ENCODE measurements around the gene CCDC83.
"Not testable (repeated sequence)": the region's sequence is repeated elsewhere in the genome, so short reads cannot be mapped to it uniquely, and the experiment has no call there.

Gene CCDC83

DNA sequence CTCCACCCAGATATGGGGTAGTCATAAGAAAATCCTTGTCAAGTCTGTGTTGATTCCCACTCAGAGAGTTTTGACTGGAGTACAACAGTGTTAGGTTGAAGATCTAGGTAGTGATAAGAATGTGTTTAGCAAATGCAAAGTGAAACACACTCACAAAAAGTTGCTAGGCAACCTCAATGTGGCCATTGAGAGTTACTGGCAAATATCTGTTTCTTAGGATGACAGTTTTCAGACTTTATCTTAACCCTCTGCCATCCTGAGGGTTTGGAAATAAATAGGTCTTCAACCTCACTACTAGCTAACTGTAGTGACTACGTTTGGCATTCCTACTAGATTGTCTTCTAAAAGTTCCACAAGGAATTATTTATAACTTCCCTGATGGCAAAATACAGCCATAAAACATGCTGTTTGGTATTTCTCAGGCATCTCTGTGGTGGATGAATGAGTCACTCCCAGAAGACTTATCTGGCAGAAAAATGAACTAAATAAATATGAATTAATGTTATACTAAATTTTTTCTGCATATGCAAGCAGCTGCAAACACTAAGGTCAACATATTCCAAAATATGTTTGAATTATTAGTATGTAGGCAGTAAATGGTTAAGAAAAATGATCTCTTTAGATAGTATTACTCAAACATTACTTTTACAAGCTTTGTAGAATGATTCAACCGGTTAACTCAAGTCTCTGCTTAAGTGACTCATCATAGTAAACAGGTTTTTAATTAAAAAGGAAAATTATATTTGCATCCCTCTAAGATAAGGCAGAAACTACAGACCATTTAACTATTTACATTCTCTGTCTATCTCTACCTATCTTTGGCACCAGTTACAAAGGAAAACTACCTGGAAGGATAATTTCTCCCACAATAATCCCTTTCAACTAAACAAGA, 27.2 kb upstream of the CCDC83 start:
- POLR2A ChIA-PET, result interaction anchor here (0.6 to 1.4 kb wide), 5 partner anchors 11 to 339 kb away, joined by 4 to 8 read pairs (median 5); partner anchors contain the start of gene CREBZF

DNA sequence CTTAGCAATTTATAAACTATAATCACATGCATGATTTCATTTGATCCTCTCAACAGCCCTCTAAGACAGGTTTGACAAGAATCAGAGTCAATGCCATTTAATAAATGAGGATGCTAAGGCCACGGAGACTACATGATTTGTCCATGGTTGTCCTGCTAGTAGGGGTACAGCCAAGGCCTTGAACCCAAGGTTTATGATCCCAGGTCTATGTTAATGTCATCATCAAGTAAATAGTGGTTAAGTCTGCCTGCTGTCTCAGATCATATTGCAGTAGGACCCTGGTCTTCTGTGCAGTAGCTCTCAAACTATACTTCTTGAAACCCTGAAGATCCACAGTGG, 26.6 kb upstream of the CCDC83 start:
- CTCF ChIA-PET, result interaction anchor here (0.9 to 8.4 kb wide), 4 partner anchors 14 to 135 kb away, joined by 3 to 62 read pairs (median 14); no protein-coding TSS in a partner anchor

More for the DNA sequence above, 27.2 kb upstream of the CCDC83 start:
- peak; percentile 90 for DNase-seq (ENCODE audit: low read depth, low spot score)
- H3K4me3 ChIP-seq (ENCODE audit: low read depth, low read length), result no peak overlapping the region
- TF ChIP-seq, protein P1, sequence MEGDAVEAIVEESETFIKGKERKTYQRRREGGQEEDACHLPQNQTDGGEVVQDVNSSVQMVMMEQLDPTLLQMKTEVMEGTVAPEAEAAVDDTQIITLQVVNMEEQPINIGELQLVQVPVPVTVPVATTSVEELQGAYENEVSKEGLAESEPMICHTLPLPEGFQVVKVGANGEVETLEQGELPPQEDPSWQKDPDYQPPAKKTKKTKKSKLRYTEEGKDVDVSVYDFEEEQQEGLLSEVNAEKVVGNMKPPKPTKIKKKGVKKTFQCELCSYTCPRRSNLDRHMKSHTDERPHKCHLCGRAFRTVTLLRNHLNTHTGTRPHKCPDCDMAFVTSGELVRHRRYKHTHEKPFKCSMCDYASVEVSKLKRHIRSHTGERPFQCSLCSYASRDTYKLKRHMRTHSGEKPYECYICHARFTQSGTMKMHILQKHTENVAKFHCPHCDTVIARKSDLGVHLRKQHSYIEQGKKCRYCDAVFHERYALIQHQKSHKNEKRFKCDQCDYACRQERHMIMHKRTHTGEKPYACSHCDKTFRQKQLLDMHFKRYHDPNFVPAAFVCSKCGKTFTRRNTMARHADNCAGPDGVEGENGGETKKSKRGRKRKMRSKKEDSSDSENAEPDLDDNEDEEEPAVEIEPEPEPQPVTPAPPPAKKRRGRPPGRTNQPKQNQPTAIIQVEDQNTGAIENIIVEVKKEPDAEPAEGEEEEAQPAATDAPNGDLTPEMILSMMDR (IDR thresholded peaks at IDR 0.05; ENCODE audit: insufficient read depth, low read length, missing control alignments), result no peak
- CTCF ChIA-PET, result interaction anchor here (0.9 to 8.4 kb wide), 5 partner anchors 11 to 134 kb away, joined by 3 to 62 read pairs (median 17); no protein-coding TSS in a partner anchor

DNA sequence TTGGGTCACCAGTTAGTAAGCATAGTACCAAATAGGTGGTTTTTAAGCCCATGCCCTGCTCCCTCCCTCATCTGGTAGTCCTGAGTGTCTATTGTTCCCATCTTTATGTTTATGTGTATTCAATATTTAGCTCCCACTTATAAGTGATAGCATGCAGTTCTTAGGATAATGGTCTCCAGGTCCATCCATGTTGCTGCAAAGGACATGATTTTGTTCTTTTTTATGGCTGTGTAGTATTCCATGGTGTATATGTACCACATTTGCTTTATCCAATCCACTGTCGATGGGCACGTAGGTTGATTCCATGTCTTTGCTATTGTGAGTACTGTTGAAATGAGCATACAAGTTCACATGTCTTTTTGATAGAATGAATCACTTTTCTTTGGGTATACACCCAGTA, 26.0 kb upstream of the CCDC83 start:
- POLR2A ChIA-PET, result no interaction called here
- no peak for DNase-seq (ENCODE audit: low read depth, low spot score)
- H3K4me3 ChIP-seq (ENCODE audit: low read depth, low read length), result no peak overlapping the region
- CTCF ChIA-PET, result interaction anchor here (1.1 to 8.4 kb wide), 2 partner anchors 25 to 135 kb away, joined by 3 to 62 read pairs; no protein-coding TSS in a partner anchor
- TF ChIP-seq, protein P1 (IDR thresholded peaks at IDR 0.05; ENCODE audit: insufficient read depth, low read length, missing control alignments), result no peak

More for the DNA sequence above, 26.6 kb upstream of the CCDC83 start:
- H3K4me3 ChIP-seq (ENCODE audit: low read depth, low read length), result no peak overlapping the region
- POLR2A ChIA-PET, result interaction anchor here (1.2 to 1.4 kb wide), 2 partner anchors 12 to 110 kb away, joined by 5 to 8 read pairs; no protein-coding TSS in a partner anchor
- no peak for DNase-seq (ENCODE audit: low read depth, low spot score)
- TF ChIP-seq, protein P1 (IDR thresholded peaks at IDR 0.05; ENCODE audit: insufficient read depth, low read length, missing control alignments), result no peak

DNA sequence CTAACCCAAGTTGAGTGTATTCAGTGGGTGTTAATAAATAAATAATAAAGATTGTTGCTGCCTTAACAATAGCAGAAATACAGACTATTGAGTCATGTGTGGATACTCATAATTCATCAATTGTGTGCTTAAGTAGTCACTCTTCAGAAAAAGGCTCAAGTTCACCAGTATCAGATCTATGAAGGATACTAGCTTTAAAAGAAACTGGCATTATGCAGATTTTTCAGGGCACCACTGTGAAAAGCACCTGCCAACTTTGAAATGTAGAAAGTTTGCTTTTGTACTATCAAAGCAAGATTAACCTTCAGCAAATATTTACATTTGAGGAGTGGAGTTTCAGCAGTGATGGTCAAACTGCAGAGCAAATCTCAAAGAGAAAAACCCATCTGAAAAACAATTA, 24.1 kb upstream of the CCDC83 start:
- TF ChIP-seq, protein P1 (IDR thresholded peaks at IDR 0.05; ENCODE audit: insufficient read depth, low read length, missing control alignments), result no peak
- no peak for DNase-seq (ENCODE audit: low read depth, low spot score)
- no peak overlapping the region for H3K4me3 ChIP-seq (ENCODE audit: low read depth, low read length)
- POLR2A ChIA-PET, result no interaction called here
- CTCF ChIA-PET, result interaction anchor here (1.5 to 8.4 kb wide), 2 partner anchors 24 to 137 kb away, joined by 5 to 62 read pairs; partner anchors contain the start of gene CCDC83

DNA sequence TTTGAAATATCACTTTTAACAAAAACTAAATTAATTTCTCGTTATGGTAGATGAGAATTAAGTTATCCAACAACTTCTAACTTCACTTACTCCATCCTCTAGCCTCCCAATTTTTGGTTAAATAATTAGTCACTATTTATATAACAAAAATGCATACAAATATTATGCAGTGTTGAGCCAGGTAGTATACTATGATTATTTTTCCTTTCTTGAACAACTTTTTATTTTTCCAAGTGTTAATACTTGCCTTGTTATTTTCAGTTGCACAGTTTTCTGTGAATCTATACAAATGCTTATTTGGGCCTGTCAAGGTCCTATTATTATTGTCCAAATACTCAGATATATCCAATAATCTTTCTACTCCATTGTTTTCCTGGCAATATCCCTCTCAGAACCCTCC, 19.9 kb upstream of the CCDC83 start:
- DNase-seq (ENCODE audit: low read depth, low spot score), result no peak
- no peak overlapping the region for H3K4me3 ChIP-seq (ENCODE audit: low read depth, low read length)
- POLR2A ChIA-PET, result no interaction called here
- TF ChIP-seq, protein P1 (IDR thresholded peaks at IDR 0.05; ENCODE audit: insufficient read depth, low read length, missing control alignments), result no peak
- CTCF ChIA-PET, result interaction anchor here (1.9 kb wide), 1 partner anchor 20 kb away, joined by 7 read pairs; the partner anchor contains the start of gene CCDC83

DNA sequence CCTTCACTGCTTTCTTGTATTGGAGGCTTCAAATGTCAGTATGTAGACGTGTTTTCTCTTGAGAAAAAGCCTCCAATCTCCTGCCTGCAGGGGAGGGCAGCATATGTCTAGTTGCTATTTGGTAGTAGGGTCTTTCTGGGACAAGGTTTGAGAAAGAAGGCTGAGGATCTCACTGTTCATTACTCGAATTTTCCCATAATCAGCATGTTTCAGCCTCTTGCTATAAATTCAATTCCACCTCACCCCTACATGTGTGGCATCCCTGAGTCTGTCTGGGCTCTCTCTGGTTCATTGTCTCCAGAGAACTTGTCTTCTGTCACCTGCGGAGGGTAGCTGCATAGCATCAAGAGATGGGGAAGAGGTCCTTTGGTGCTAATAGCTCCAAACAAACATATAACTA, 19.5 kb upstream of the CCDC83 start:
- CTCF ChIA-PET, result no interaction called here
- TF ChIP-seq, protein P1 (IDR thresholded peaks at IDR 0.05; ENCODE audit: insufficient read depth, low read length, missing control alignments), result no peak
- no peak for DNase-seq (ENCODE audit: low read depth, low spot score)
- H3K4me3 ChIP-seq (ENCODE audit: low read depth, low read length), result no peak overlapping the region
- POLR2A ChIA-PET, result no interaction called here

DNA sequence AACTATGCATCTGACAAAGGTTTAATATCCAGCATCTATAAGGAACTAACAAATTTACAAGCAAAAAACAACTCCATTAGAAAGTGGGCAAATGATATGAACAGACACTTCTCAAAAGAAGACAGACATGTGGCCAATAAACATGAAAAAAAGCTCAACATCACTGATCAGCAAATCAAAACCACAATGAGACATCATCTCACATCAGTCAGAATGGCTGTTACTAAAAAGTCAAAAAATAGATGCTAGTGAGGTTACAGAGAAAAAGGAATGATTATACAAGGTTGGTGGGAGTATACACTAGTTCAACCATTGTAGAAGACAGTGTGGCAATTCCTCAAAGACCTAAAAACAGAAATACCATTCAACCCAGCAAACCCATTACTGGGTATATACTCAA, 14.3 kb upstream of the CCDC83 start:
- DNase-seq (ENCODE audit: low read depth, low spot score); H3K4me3 ChIP-seq (ENCODE audit: low read depth, low read length); POLR2A ChIA-PET: not testable (repeated sequence)
- CTCF ChIA-PET, result interaction anchor here (2.4 kb wide), 1 partner anchor 14 kb away, joined by 8 read pairs; the partner anchor contains the start of gene CCDC83

Data from AG04449 (cell line).